ENCODE results near the gene CETN3. TPM values are rescaled to one million over a fixed set of nuclear protein-coding genes. Genes with fewer than 3 reads are reported as not detected.
A peak's percentile ranks its signal among the peaks of the same experiment; 100 is the strongest.

Gene CETN3
- total RNA-seq, 4 donors from 2014 or later = 16.8 to 80.4 (median 57.6) TPM

- no peaks in the 10 kb centered on the region for H3K27me3 ChIP-seq
- H3K4me3 ChIP-seq = no peak overlapping the region
- H3K36me3 ChIP-seq = no peaks in the 10 kb centered on the region
- H3K27ac ChIP-seq = no peak overlapping the region
- TF ChIP-seq POLR2A (IDR thresholded peaks at IDR 0.05) = no peak
- TF ChIP-seq, protein P1, sequence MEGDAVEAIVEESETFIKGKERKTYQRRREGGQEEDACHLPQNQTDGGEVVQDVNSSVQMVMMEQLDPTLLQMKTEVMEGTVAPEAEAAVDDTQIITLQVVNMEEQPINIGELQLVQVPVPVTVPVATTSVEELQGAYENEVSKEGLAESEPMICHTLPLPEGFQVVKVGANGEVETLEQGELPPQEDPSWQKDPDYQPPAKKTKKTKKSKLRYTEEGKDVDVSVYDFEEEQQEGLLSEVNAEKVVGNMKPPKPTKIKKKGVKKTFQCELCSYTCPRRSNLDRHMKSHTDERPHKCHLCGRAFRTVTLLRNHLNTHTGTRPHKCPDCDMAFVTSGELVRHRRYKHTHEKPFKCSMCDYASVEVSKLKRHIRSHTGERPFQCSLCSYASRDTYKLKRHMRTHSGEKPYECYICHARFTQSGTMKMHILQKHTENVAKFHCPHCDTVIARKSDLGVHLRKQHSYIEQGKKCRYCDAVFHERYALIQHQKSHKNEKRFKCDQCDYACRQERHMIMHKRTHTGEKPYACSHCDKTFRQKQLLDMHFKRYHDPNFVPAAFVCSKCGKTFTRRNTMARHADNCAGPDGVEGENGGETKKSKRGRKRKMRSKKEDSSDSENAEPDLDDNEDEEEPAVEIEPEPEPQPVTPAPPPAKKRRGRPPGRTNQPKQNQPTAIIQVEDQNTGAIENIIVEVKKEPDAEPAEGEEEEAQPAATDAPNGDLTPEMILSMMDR (IDR thresholded peaks at IDR 0.05) = peak; percentile 36 to 49 (median 42)
- H3K9me3 ChIP-seq = no peaks in the 10 kb centered on the region
- intact Hi-C loops (cut with DNase I; ENCODE audit: low total_unique reads) = no loop called here
- peak; percentile 21 to 23 for DNase-seq
- no peaks in the 10 kb centered on the region for H3K4me1 ChIP-seq
These were observed 24.7 kb upstream of the CETN3 start for GRCh38 chr5:90434116-90434714.

GRCh38 chr5:90424245-90424644, 14.7 kb upstream of the CETN3 start:
- H3K36me3 ChIP-seq = no peaks in the 10 kb centered on the region
- H3K27me3 ChIP-seq = no peaks in the 10 kb centered on the region
- no peaks in the 10 kb centered on the region for H3K9me3 ChIP-seq
- no peak for TF ChIP-seq POLR2A (IDR thresholded peaks at IDR 0.05)
- TF ChIP-seq, protein P1 (IDR thresholded peaks at IDR 0.05) = no peak
- no peak overlapping the region for H3K27ac ChIP-seq
- no peaks in the 10 kb centered on the region for H3K4me1 ChIP-seq
- DNase-seq = no peak
- intact Hi-C loops (cut with DNase I; ENCODE audit: low total_unique reads) = no loop called here
- H3K4me3 ChIP-seq = no peak overlapping the region

DNA sequence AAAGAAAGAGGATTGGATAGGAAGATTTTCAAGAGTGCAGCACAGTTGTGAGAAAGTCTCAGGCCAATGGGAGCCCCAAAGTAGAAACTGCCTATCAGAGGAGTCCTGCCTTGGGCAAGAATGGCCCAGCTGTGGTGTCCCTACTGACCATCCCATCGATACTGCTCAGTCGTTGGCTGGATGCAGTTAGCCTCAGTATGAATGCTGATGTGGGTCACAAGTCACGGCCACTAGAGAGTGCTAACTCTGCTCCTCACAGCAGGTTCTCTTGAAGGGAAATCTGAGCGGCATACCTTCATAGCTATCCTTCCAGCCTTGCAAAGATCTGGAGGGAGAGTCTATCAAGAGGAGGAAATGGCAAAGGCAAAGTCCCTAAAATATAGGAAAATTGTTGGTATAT, 11.6 kb upstream of the CETN3 start:
- H3K27me3 ChIP-seq = no peaks in the 10 kb centered on the region
- no peaks in the 10 kb centered on the region for H3K4me1 ChIP-seq
- no peak for DNase-seq

DNA sequence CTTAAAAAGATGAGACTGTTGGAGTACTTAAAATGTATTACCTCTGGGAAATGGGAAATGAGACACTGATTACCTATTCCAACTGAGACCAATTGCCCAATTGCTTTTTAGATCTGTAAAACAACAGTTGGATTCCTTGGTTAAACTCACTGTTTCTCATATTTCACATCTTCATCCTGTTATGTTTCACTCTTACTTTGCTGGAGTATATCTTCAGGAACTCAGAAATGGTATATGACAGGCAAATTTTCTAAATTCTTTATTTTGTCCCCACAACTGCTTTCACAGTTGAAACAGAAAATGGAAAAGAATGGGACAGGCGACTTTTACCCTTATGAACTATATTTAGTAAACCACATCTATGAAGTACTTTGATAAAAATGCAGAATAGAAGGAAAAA, 8.7 kb upstream of the CETN3 start:
- DNase-seq = no peak
- TF ChIP-seq, protein P1 (IDR thresholded peaks at IDR 0.05) = no peak
- no peak for TF ChIP-seq POLR2A (IDR thresholded peaks at IDR 0.05)

More for the DNA sequence above, 11.6 kb upstream of the CETN3 start:
- Histone ChIP-seq H3K4me3 (no peak overlapping the region), H3K36me3 (no peaks in the 10 kb centered on the region), H3K9me3 (no peaks in the 10 kb centered on the region), H3K27ac (no peak overlapping the region)
- TF ChIP-seq, protein P1 (IDR thresholded peaks at IDR 0.05) = no peak
- TF ChIP-seq POLR2A (IDR thresholded peaks at IDR 0.05) = no peak
- intact Hi-C loops (cut with DNase I; ENCODE audit: low total_unique reads) = no loop called here

GRCh38 chr5:90410178-90410762, 714 bp upstream of the CETN3 start:
- TF ChIP-seq, protein P1 (IDR thresholded peaks at IDR 0.05) = peak in 2 of 4 experiments; percentile 3 to 33
- TF ChIP-seq POLR2A (IDR thresholded peaks at IDR 0.05) = no peak
- no peaks in the 10 kb centered on the region for H3K36me3 ChIP-seq
- H3K27ac ChIP-seq = peak overlapping the region; percentile 93 to 94
- no peaks in the 10 kb centered on the region for H3K27me3 ChIP-seq
- H3K4me3 ChIP-seq = peak overlapping the region; percentile 62 to 64
- H3K4me1 ChIP-seq = no peaks in the 10 kb centered on the region
- DNase-seq = no peak
- no peaks in the 10 kb centered on the region for H3K9me3 ChIP-seq
- intact Hi-C loops (cut with DNase I; ENCODE audit: low total_unique reads) = loop anchor here (10.0 kb wide), 1 partner anchor 125 kb away; no protein-coding TSS in a partner anchor

More for the DNA sequence above, 8.7 kb upstream of the CETN3 start:
- intact Hi-C loops (cut with DNase I; ENCODE audit: low total_unique reads) = loop anchor here (10.0 kb wide), 1 partner anchor 117 kb away; no protein-coding TSS in a partner anchor
- no peaks in the 10 kb centered on the region for H3K9me3 ChIP-seq
- H3K27me3 ChIP-seq = no peaks in the 10 kb centered on the region
- H3K4me3 ChIP-seq = no peak overlapping the region
- no peak overlapping the region for H3K27ac ChIP-seq
- H3K4me1 ChIP-seq = no peaks in the 10 kb centered on the region
- H3K36me3 ChIP-seq = no peaks in the 10 kb centered on the region

All from uterus (tissue), 4 donors.